Breast epithelium (tissue), 4 donors: ENCODE measurements around the gene MAST4. TPM values are rescaled to one million over a fixed set of nuclear protein-coding genes. Genes with fewer than 3 reads are reported as not detected.
A peak's percentile ranks its signal among the peaks of the same experiment; 100 is the strongest.

ENCODE experiments used
- DNase-seq, 2 donors: peaks; one replicate each; pipeline ENCODE4 v3.0.0-alpha.2; 2019; ENCODE audit warnings: low spot score in 2 of 2
- H3K27ac ChIP-seq, 2 donors: fragments of 200-600 bp; sonication (generic) in 1 of 2; one replicate each; pipeline ENCODE4 v1.5.1; 2016 to 2019; ENCODE audit warnings: mild to moderate bottlenecking in 1 of 2
- H3K27me3 ChIP-seq, 2 donors: fragments of 200-600 bp; sonication (generic) in 1 of 2; one replicate each; pipeline versions ENCODE4 v1.5.1 to v1.6.0; 2017 to 2019; ENCODE audit warnings: control low read depth in 1 of 2, mild to moderate bottlenecking in 1 of 2
- H3K36me3 ChIP-seq: fragments of 200-600 bp; one replicate; pipeline ENCODE4 v1.5.1; 2019
- H3K4me1 ChIP-seq, 2 donors: fragments of 200-600 bp; sonication (generic); one replicate each; pipeline ENCODE4 v1.5.1; 2016 to 2019; ENCODE audit warnings: control low read depth in 1 of 2
- H3K4me3 ChIP-seq, 3 donors: fragments of 200-600 bp; sonication (generic); 1 replicate in 2 of 3; 2 replicates in 1 of 3; pipeline ENCODE4 v1.5.1; 2016 to 2019; ENCODE audit warnings: mild to moderate bottlenecking in 3 of 3, moderate library complexity in 2 of 3
- H3K9me3 ChIP-seq, 2 donors: fragments of 200-600 bp; sonication (generic) in 1 of 2; one replicate each; pipeline ENCODE4 v1.5.1; 2016 to 2019; ENCODE audit warnings: control low read depth in 1 of 2
- POLR2A ChIP-seq: fragments of 450-650 bp; IDR thresholded peaks from one replicate; pipeline ENCODE4 v1.6.1; 2016; ENCODE audit warnings: antibody characterized with exemption, mild to moderate bottlenecking, moderate library complexity
- POLR2AphosphoS5 ChIP-seq, 3 donors: sonication (generic); formaldehyde crosslinking; IDR thresholded peaks; one replicate each; pipeline ENCODE4 v1.6.1; 2017; ENCODE audit warnings: antibody characterized with exemption in 3 of 3
- intact Hi-C: fragments of 100-400 bp; cut with DNase I; formaldehyde crosslinking; loops from one replicate; pipeline ENCODE4 v1.15.1; 2023; ENCODE audit warnings: low total_unique reads
- total RNA-seq, 3 donors: library from RNA; depleted of rRNA; stranded (reverse); fragments of >200 nt; gene quantifications; one replicate each; pipeline ENCODE4 v1.1.0, GENCODE V29; 2016
- TF ChIP-seq, protein P1 (sequence below), 3 donors: fragments of 450-650 bp; IDR thresholded peaks; one replicate each; pipeline ENCODE4 v1.5.1; 2016 to 2017; ENCODE audit warnings: antibody characterized with exemption in 3 of 3, mild to moderate bottlenecking in 3 of 3, moderate library complexity in 3 of 3

Gene MAST4
- 10 to 100 TPM; 28.0 to 61.5 (median 50.1) TPM for total RNA-seq

DNA sequence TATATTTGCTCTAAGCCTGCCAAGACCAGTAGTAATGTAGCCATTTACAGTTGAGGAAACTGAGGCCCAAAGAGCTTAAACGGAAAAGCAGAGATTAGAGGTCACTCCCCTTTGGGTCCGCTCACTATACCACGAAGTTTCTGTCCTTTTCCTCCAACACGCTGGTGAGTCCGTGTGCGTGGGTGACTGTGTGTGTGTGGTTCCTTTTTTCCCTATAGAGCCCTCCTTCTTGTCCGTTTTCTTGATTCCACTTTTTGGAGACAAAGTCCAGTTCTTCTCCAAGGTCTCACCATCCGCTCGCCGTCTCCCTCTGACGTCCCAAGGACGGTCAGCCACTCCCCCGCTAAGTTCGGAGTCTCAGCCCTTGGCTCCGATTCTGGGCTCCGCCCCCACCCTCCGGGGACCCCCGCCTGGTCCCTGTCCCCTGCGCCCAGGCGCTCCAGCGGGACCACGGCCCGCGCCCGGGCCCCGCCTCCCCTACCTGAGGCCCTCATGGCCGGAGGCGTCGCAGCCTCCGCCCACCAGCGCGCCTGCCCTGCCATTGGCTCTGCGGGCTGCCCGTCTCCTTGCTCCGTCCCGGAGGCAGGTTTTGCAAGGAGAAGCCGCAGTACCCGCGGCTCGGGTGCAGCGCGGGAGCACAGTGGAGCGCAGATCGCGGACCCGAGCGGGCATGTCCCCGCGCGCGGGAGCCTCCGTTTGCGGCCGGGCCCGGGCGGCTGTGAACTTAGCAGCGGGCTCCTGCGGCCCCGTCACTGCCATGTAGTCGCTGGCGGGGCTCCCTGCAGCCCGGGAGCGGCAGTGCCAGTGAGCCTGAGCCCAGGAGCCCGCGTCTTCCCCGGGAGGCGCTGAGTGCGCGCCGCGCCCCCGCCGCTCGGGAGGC lies at the start of gene MAST4:
Gene MAST4 (plus strand): TSS at position 638 of the 880 bp plus-strand sequence. CDS start 263 bp downstream, outside the sequence.
- Histone ChIP-seq H3K4me1 (no peaks in the 10 kb centered on the region), H3K4me3 (peak within 1 kb of the TSS; percentile 67 to 78 (median 68)), H3K27me3 (peaks cover 0 to 15% of the 10 kb centered on the region in 2 donors), H3K27ac (peak within 1 kb of the TSS; percentile 32 to 43), H3K9me3 (no peaks in the 10 kb centered on the region), H3K36me3 (no peaks in the 10 kb centered on the region)
- no peak for TF ChIP-seq POLR2A
- TF ChIP-seq, protein P1, sequence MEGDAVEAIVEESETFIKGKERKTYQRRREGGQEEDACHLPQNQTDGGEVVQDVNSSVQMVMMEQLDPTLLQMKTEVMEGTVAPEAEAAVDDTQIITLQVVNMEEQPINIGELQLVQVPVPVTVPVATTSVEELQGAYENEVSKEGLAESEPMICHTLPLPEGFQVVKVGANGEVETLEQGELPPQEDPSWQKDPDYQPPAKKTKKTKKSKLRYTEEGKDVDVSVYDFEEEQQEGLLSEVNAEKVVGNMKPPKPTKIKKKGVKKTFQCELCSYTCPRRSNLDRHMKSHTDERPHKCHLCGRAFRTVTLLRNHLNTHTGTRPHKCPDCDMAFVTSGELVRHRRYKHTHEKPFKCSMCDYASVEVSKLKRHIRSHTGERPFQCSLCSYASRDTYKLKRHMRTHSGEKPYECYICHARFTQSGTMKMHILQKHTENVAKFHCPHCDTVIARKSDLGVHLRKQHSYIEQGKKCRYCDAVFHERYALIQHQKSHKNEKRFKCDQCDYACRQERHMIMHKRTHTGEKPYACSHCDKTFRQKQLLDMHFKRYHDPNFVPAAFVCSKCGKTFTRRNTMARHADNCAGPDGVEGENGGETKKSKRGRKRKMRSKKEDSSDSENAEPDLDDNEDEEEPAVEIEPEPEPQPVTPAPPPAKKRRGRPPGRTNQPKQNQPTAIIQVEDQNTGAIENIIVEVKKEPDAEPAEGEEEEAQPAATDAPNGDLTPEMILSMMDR (IDR thresholded peaks at IDR 0.05): no peak
- TF ChIP-seq POLR2AphosphoS5 (IDR thresholded peaks at IDR 0.05): peak in 1 of 3 donors; percentile 19
- peak; percentile 41 to 61 for DNase-seq
- intact Hi-C loops: no loop called here

DNA sequence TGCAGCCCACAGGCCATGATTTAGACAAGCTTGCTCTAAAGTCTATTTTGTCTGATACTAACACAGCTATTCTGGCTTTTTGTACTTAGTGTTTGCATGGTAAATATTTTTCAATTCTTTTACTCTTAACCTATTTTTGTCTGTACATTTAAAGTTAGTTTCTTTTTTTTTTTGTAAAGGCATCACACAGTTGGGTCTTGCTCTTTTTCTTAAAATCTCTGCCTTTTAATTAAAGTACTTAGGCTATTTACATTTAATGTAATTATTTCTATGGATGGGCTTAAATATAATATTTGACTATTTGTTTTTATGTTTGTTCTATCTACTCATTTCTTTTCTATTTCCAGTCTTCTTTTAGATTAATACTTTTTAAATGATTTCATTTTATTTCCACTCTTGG lies 49.7 kb upstream of the MAST4 start:
- TF ChIP-seq, protein P1 (IDR thresholded peaks at IDR 0.05): no peak
- no peak for TF ChIP-seq POLR2AphosphoS5 (IDR thresholded peaks at IDR 0.05)
- TF ChIP-seq POLR2A: no peak
- no peaks in the 10 kb centered on the region for H3K4me1 ChIP-seq
- no peaks in the 10 kb centered on the region for H3K27me3 ChIP-seq
- no peak overlapping the region for H3K4me3 ChIP-seq
- intact Hi-C loops: no loop called here
- H3K27ac ChIP-seq: no peak overlapping the region
- no peaks in the 10 kb centered on the region for H3K9me3 ChIP-seq
- no peak for DNase-seq
- H3K36me3 ChIP-seq: no peaks in the 10 kb centered on the region

DNA sequence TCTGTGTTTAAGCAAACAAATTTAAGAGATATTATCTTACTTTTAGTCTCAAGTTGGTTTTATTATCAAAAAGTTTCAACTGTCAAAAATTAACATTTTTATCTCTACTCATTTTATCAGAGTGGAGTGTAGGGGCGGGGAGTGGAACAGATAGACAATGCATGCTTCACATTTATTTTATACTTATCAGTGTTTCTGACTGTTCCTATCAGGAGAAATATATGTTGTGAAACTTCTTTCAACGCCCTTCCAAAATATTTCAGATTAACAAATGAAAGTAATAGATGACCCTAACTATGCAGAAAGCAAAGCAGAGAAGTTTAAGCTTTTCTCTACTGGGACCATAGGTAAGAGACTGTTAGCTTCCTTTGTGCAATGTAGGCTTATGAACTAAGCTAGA lies 44.9 kb upstream of the MAST4 start:
- DNase-seq: no peak
- Histone ChIP-seq H3K27me3 (no peaks in the 10 kb centered on the region), H3K36me3 (no peaks in the 10 kb centered on the region), H3K9me3 (no peaks in the 10 kb centered on the region), H3K27ac (no peak overlapping the region), H3K4me3 (no peak overlapping the region), H3K4me1 (no peaks in the 10 kb centered on the region)
- intact Hi-C loops: no loop called here
- TF ChIP-seq POLR2AphosphoS5 (IDR thresholded peaks at IDR 0.05) (no peak), POLR2A (no peak)
- TF ChIP-seq, protein P1 (IDR thresholded peaks at IDR 0.05): no peak

DNA sequence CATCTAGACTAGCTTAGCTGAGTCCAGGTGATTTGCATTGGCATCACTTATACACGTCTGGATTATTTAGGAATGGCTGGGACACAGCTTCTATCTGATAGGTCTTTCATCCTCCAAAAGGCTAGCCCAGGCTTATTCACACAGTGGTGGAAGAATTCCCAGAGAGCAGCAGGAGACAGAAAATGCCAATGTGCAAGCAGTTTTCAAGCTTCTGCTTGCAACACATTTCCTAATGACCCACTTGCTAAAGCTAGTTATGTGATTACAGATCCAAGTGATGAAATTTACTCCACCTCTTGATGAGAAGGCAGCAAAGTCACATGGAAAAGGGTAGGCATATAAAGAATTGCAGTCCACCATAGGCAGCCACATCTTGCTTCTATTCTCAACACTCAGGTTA lies 44.2 kb upstream of the MAST4 start:
- no peak overlapping the region for H3K27ac ChIP-seq
- no peaks in the 10 kb centered on the region for H3K36me3 ChIP-seq
- DNase-seq: no peak
- no peak overlapping the region for H3K4me3 ChIP-seq
- H3K9me3 ChIP-seq: no peaks in the 10 kb centered on the region
- H3K4me1 ChIP-seq: no peaks in the 10 kb centered on the region
- TF ChIP-seq POLR2A: no peak
- no peak for TF ChIP-seq POLR2AphosphoS5 (IDR thresholded peaks at IDR 0.05)
- TF ChIP-seq, protein P1 (IDR thresholded peaks at IDR 0.05): no peak
- no peaks in the 10 kb centered on the region for H3K27me3 ChIP-seq
- intact Hi-C loops: no loop called here

DNA sequence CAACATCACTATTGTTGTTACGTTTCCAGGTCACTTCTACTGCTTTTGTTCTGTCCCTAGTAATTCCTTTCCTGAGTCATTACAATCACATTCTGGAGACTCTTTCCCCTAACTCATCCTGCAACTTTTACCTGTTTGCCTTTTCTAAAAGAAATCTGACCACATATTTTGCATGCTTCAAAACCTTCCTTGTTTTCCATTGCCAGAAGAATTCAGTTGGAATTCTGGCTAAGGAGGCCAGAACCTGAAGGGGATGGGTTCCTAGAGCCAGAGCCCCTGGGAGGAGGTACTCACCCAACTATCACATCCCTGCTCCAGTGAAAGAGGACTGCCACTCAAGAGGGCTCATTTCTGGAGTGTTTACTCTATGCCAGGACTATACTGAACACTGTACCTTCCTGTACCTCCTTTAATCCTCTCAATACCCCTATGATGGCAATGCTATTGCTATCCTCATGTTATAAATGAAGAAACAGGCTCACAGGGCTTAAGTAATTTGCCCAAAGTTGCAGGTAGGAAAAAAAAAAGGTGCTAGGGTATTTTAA lies 42.8 kb upstream of the MAST4 start:
- Histone ChIP-seq H3K36me3 (no peaks in the 10 kb centered on the region), H3K4me3 (no peak overlapping the region), H3K4me1 (no peaks in the 10 kb centered on the region), H3K27ac (no peak overlapping the region), H3K9me3 (no peaks in the 10 kb centered on the region), H3K27me3 (no peaks in the 10 kb centered on the region)
- intact Hi-C loops: no loop called here
- TF ChIP-seq, protein P1 (IDR thresholded peaks at IDR 0.05): no peak
- TF ChIP-seq POLR2AphosphoS5 (IDR thresholded peaks at IDR 0.05) (no peak), POLR2A (no peak)
- DNase-seq: no peak
